Retinal pigment epithelial cell (primary cell): ENCODE data around the gene APOLD1.

Experiments
- DNase-seq: peaks from one replicate; pipeline ENCODE4 v3.0.0-alpha.2; 2010; ENCODE audit warnings: low read depth
- H3K4me3 ChIP-seq: 2 replicates; pipeline ENCODE4 v1.5.1; 2011; ENCODE audit warnings: mild to moderate bottlenecking, low read length, control low read depth, moderate library complexity
- CTCF ChIP-seq: conservative IDR thresholded peaks from 2 replicates; pipeline ENCODE4 v1.5.1; 2011; ENCODE audit warnings: low read depth, low read length, control low read depth, inconsistent platforms

The APOLD1 gene

DNA sequence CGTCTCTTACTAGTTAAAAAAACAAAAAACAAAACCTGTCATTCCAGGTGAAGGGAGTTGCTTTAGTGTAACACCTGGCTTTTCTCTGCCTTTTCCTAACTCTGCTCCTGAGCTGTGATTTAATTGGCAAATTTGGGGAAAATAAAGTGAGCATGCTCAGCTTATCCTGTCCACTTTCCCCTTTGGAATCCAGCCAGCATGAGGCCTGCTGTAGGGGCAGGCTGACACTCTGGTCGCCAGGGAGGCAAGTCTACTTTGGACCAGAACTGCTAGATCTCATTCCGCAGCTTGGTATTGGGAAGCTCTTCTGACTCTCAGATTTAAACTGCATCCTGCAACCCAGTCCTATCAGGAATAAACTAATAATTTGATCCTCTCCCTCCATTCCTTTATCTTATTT lies 38.2 kb upstream of the APOLD1 start:
- H3K4me3 ChIP-seq: no peak overlapping the region
- TF ChIP-seq CTCF: no peak
- no peak for DNase-seq

DNA sequence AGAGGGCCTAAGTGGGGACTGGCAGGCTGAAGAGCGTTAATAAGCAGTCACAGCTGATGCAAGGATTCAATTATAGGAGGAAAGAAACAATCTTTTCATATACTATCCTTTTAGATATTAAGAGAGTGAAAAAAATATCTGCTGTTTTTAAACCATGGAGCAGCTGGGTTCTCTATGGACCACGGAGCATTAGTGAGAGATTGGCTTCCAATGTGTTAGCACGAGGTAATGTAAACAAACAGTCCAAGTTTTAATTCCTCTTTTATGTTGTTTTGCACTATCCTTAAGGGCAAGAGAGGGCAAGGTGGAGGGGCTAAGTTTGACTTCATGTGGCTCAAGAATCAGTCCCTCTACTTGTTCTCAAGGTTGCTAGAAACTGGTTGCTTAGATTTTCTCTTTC lies 37.4 kb upstream of the APOLD1 start:
- no peak for DNase-seq
- no peak overlapping the region for H3K4me3 ChIP-seq
- no peak for TF ChIP-seq CTCF

GRCh38 chr12:12749433-12749832 lies 36.0 kb upstream of the APOLD1 start:
- TF ChIP-seq CTCF: no peak
- peak overlapping the region; percentile 19 for H3K4me3 ChIP-seq
- no peak for DNase-seq

- DNase-seq: no peak
- no peak for TF ChIP-seq CTCF
Observed at GRCh38 chr12:12755923-12756322, 29.5 kb upstream of the APOLD1 start.

GRCh38 chr12:12757121-12757520 lies 28.3 kb upstream of the APOLD1 start:
- no peak overlapping the region for H3K4me3 ChIP-seq
- no peak for TF ChIP-seq CTCF
- no peak for DNase-seq

More at GRCh38 chr12:12755923-12756322, 29.5 kb upstream of the APOLD1 start:
- H3K4me3 ChIP-seq: no peak overlapping the region

DNA sequence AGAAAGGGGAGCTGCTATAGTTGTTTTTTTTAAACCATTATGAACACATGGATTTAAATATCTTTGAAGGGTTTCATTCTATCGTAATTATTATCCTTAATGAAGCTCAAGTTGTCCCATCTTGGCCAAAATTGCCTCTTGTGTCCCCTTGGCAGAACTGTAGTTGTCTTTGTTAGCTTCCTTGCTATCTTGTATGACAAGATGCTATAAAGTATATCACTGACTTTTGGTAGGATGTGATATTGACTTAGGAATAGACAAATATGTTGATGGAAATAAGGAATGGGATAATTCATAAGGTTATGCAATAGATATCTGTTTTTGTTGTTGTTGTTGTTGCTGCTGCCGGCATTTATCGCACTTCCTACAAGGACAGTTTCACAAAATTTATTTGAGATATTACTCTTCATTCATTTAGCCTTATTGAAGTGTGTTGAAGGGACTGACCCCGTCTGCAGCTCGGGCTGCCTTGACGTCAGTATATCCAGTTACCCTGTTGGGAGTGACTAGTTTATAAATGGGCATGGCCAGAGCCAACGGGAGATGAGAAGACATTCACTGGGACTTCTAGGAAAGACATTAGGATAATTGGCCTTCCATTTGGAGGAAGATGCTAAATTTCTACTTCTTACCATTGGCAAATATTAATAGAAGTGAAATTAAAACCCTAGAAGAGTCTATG lies 26.1 kb upstream of the APOLD1 start:
- no peak for DNase-seq

More for the DNA sequence above, 26.1 kb upstream of the APOLD1 start:
- no peak overlapping the region for H3K4me3 ChIP-seq
- no peak for TF ChIP-seq CTCF
